ENCODE measurements around the gene EOGT.

EOGT gene

DNA sequence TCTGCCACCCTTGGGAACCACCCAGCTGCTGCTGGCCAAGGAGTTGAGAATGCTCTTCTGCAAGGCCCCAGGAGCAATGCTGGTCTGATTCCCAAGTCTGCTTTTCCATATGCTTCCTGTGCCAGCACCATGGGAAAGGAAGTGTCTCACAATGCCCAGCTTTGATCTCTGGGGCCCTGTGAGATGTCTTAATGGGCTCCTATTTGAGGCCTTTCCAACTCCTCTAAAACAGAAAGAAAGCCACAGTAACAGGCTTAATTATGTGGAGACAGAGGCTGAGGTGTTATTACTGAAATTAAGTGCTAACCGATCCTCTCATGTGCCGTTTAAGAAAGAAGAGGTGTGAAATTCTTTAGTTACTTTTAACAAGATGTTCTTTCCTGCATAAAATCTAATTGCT is 4.5 kb downstream of the EOGT start:
- TF ChIP-seq, protein P1, sequence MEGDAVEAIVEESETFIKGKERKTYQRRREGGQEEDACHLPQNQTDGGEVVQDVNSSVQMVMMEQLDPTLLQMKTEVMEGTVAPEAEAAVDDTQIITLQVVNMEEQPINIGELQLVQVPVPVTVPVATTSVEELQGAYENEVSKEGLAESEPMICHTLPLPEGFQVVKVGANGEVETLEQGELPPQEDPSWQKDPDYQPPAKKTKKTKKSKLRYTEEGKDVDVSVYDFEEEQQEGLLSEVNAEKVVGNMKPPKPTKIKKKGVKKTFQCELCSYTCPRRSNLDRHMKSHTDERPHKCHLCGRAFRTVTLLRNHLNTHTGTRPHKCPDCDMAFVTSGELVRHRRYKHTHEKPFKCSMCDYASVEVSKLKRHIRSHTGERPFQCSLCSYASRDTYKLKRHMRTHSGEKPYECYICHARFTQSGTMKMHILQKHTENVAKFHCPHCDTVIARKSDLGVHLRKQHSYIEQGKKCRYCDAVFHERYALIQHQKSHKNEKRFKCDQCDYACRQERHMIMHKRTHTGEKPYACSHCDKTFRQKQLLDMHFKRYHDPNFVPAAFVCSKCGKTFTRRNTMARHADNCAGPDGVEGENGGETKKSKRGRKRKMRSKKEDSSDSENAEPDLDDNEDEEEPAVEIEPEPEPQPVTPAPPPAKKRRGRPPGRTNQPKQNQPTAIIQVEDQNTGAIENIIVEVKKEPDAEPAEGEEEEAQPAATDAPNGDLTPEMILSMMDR (IDR thresholded peaks at IDR 0.05; ENCODE audit: low read length): no peak
- TF ChIP-seq EZH2phosphoT487 (IDR thresholded peaks at IDR 0.05; ENCODE audit: low read length) (no peak), EZH2 (optimal IDR thresholded peaks at IDR 0.05; ENCODE audit: low read depth, low read length) (no peak)
- Histone ChIP-seq H3K36me3 (replicated peaks; ENCODE audit: insufficient read depth, low read length) (no peaks in the 10 kb centered on the region), H3K9ac (ENCODE audit: low read length) (no peak overlapping the region), H3K79me2 (ENCODE audit: low read length) (no peaks in the 10 kb centered on the region), H2AFZ (ENCODE audit: low read length) (no peak overlapping the region), H3K27me3 (replicated peaks; ENCODE audit: insufficient read depth, low read length) (no peaks in the 10 kb centered on the region), H3K27ac (ENCODE audit: low read length) (no peak overlapping the region), H3F3A (ENCODE audit: insufficient read depth, low read length) (0 out of 2 replicates have a peak, but pooled peaks cover 5% of the 10 kb centered on the region), H3K4me2 (ENCODE audit: low read depth, low read length) (no peak overlapping the region), H3K9me3 (replicated peaks; ENCODE audit: insufficient read depth, low read length) (no peaks in the 10 kb centered on the region), H4K20me1 (ENCODE audit: insufficient read depth, low read length) (no peaks in the 10 kb centered on the region), H3K4me3 (ENCODE audit: low read length) (no peak overlapping the region), H3K4me1 (ENCODE audit: low read length) (peaks cover under 1% of the 10 kb centered on the region; the same call in 1 of the 2 replicates), H3K9me2 (replicated peaks; ENCODE audit: insufficient read depth, low read length) (no peaks in the 10 kb centered on the region)
- no peak for DNase-seq

DNA sequence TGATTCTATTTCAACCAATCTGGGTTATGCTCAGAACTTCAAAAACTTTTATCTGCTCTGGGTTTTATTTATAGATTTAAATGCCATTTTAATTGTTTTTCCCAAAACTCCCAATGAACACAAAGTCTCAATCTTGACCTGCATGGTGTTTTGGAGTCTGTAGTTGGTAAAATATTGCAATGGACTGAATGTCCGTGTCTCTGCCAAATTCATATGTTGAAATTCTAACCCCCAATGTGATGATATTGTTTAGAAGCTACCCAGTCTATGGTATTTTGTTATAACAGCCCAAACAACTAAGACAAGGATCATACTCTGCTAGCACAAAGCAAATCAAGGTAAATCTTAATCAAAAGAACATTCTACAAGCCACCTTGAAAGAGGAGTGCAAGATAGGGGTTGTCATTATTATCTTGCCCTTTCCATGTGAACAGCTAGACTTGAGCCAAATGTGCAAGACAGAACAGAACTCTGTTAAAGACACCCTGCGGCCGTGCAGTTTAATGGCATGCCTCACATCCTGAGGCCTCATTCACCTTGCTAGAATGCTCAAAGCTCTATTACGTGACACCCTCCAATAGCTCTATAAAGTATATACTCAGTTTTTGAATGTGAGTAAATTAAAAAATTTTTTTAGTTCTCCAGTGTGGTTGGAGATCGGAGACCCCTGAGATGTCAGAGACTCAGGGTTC is 7.5 kb downstream of the EOGT start:
- Histone ChIP-seq H3K79me2 (ENCODE audit: low read length) (no peaks in the 10 kb centered on the region), H3F3A (ENCODE audit: insufficient read depth, low read length) (no peaks in the 10 kb centered on the region), H3K27ac (ENCODE audit: low read length) (no peak overlapping the region), H4K20me1 (ENCODE audit: insufficient read depth, low read length) (no peaks in the 10 kb centered on the region), H3K27me3 (replicated peaks; ENCODE audit: insufficient read depth, low read length) (no peaks in the 10 kb centered on the region), H2AFZ (ENCODE audit: low read length) (no peak overlapping the region), H3K4me1 (ENCODE audit: low read length) (no peaks in the 10 kb centered on the region), H3K9me3 (replicated peaks; ENCODE audit: insufficient read depth, low read length) (no peaks in the 10 kb centered on the region), H3K36me3 (replicated peaks; ENCODE audit: insufficient read depth, low read length) (no peaks in the 10 kb centered on the region), H3K4me3 (ENCODE audit: low read length) (no peak overlapping the region), H3K9me2 (replicated peaks; ENCODE audit: insufficient read depth, low read length) (no peaks in the 10 kb centered on the region), H3K9ac (ENCODE audit: low read length) (no peak overlapping the region), H3K4me2 (ENCODE audit: low read depth, low read length) (no peak overlapping the region)
- TF ChIP-seq EZH2 (optimal IDR thresholded peaks at IDR 0.05; ENCODE audit: low read depth, low read length): no peak
- no peak for TF ChIP-seq EZH2phosphoT487 (IDR thresholded peaks at IDR 0.05; ENCODE audit: low read length)
- TF ChIP-seq, protein P1 (IDR thresholded peaks at IDR 0.05; ENCODE audit: low read length): no peak
- DNase-seq: no peak

DNA sequence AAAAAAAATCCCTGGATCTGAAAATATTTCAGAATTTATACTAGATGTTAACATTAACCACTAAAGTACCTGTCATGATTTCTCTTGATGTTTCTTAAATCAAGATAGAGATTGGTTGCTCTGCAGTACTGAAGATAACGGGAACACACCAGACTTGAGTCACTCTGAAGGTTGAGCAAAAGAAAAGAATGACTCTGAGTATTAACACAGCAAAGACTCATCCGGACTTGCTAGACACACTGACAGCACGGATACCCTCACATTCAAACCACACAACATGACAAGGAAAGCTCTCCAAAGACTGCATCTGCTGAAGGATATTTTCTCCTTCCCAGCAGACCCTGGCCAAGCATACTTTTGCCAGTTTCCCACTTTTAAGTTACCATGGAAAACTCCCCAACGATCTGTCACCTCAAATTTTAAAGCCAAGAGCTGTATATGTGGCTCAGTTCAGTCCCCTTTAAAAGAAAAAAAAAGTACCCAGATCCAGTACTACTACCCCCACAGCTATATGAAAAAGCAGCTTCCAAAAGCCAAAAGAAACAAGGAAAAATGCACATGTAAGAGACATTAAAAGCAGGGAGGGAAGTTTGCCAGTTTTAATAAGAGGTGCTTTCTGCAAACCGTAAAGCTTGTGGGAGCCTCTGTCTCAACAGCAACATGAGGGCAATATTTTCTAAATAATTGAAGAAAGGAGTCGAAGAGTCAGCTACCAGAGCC is 8.3 kb downstream of the EOGT start:
- no peaks in the 10 kb centered on the region for H3K79me2 ChIP-seq (ENCODE audit: low read length)
- H3K36me3 ChIP-seq (replicated peaks; ENCODE audit: insufficient read depth, low read length): no peaks in the 10 kb centered on the region
- H4K20me1 ChIP-seq (ENCODE audit: insufficient read depth, low read length): no peaks in the 10 kb centered on the region
- no peaks in the 10 kb centered on the region for H3K27me3 ChIP-seq (replicated peaks; ENCODE audit: insufficient read depth, low read length)
- no peaks in the 10 kb centered on the region for H3K9me2 ChIP-seq (replicated peaks; ENCODE audit: insufficient read depth, low read length)
- DNase-seq: no peak
- H3K9me3 ChIP-seq (replicated peaks; ENCODE audit: insufficient read depth, low read length): no peaks in the 10 kb centered on the region
- no peak overlapping the region for H2AFZ ChIP-seq (ENCODE audit: low read length)
- H3K27ac ChIP-seq (ENCODE audit: low read length): no peak overlapping the region
- no peak overlapping the region for H3K4me3 ChIP-seq (ENCODE audit: low read length)
- no peak for TF ChIP-seq EZH2 (optimal IDR thresholded peaks at IDR 0.05; ENCODE audit: low read depth, low read length)
- TF ChIP-seq, protein P1 (IDR thresholded peaks at IDR 0.05; ENCODE audit: low read length): no peak
- TF ChIP-seq EZH2phosphoT487 (IDR thresholded peaks at IDR 0.05; ENCODE audit: low read length): no peak
- H3K9ac ChIP-seq (ENCODE audit: low read length): no peak overlapping the region
- no peaks in the 10 kb centered on the region for H3K4me1 ChIP-seq (ENCODE audit: low read length)
- H3F3A ChIP-seq (ENCODE audit: insufficient read depth, low read length): no peaks in the 10 kb centered on the region
- no peak overlapping the region for H3K4me2 ChIP-seq (ENCODE audit: low read depth, low read length)

Data from MM.1S (cell line).